Endodermal cell (in vitro differentiated cells): Measurements from ENCODE around the gene PCSK7. TPM values are rescaled to one million over a fixed set of nuclear protein-coding genes. Genes with fewer than 3 reads are reported as not detected.
"Not testable (repeated sequence)": the region's sequence is repeated elsewhere in the genome, so short reads cannot be mapped to it uniquely, and the experiment has no call there.

Experiments used
- DNase-seq: peaks from one replicate; pipeline ENCODE4 v3.0.0-alpha.2; 2017
- H3K27ac ChIP-seq: 2 replicates; pipeline ENCODE4 v1.5.1; 2013; ENCODE audit warnings: mild to moderate bottlenecking, low read depth, low read length, moderate library complexity
- H3K27me3 ChIP-seq: 2 replicates; pipeline ENCODE4 v1.6.1; 2013; ENCODE audit warnings: mild to moderate bottlenecking, low read length, moderate library complexity; ENCODE audit not compliant: insufficient read depth, control insufficient read depth, poor library complexity, severe bottlenecking
- H3K36me3 ChIP-seq: 2 replicates; pipeline ENCODE4 v1.7.0; 2013; ENCODE audit warnings: mild to moderate bottlenecking, low read length, moderate library complexity; ENCODE audit not compliant: control insufficient read depth, insufficient read depth
- H3K4me1 ChIP-seq: one replicate; pipeline ENCODE4 v1.7.0; 2013; ENCODE audit warnings: low read length; ENCODE audit not compliant: control insufficient read depth, insufficient read depth
- H3K4me3 ChIP-seq: 2 replicates; pipeline ENCODE4 v1.5.1; 2013; ENCODE audit warnings: mild to moderate bottlenecking, low read length, moderate library complexity
- H3K9ac ChIP-seq: 2 replicates; pipeline ENCODE4 v1.6.1; 2013; ENCODE audit warnings: mild to moderate bottlenecking, low read length, moderate library complexity; ENCODE audit not compliant: poor library complexity, severe bottlenecking; ENCODE audit errors: extremely low read depth
- H3K9me3 ChIP-seq: 2 replicates; pipeline ENCODE4 v1.6.1; 2013; ENCODE audit warnings: mild to moderate bottlenecking, low read length, moderate library complexity; ENCODE audit not compliant: control insufficient read depth
- H3K27ac Mint-ChIP-seq: 2 replicates; pipeline ENCODE4 v1.8.0; 2020; ENCODE audit warnings: mixed read lengths
- H3K27me3 Mint-ChIP-seq: 2 replicates; pipeline ENCODE4 v1.8.0; 2021; ENCODE audit warnings: mild to moderate bottlenecking, mixed read lengths; ENCODE audit not compliant: insufficient read depth
- H3K36me3 Mint-ChIP-seq: 2 replicates; pipeline ENCODE4 v1.8.0; 2020; ENCODE audit warnings: low read depth, mixed read lengths
- H3K4me1 Mint-ChIP-seq: 2 replicates; pipeline ENCODE4 v1.8.0; 2020; ENCODE audit warnings: mixed read lengths
- H3K4me3 Mint-ChIP-seq: 2 replicates; pipeline ENCODE4 v1.8.0; 2020; ENCODE audit warnings: mild to moderate bottlenecking, moderate library complexity, mixed read lengths
- H3K9me3 Mint-ChIP-seq: 2 replicates; pipeline ENCODE4 v1.8.0; 2020; ENCODE audit warnings: mild to moderate bottlenecking, mixed read lengths
- WGBS, 2 experiments: methylation state at CpG; one replicate each; pipeline versions ENCODE4 v1.1.5 to v1.1.7; 2013; ENCODE audit warnings: missing lambda C conversion rate in 2 of 2, mixed read lengths in 1 of 2; ENCODE audit not compliant: insufficient coverage in 1 of 2, insufficient read length in 1 of 2; 5-methylcytosine and 5-hydroxymethylcytosine counted together
- total RNA-seq, 2 donors: library from RNA; stranded (reverse); fragmentation: NEBNext Ultra II Directional in 1 of 2; extraction: Animal tissue kit (Norgen Biotek cat#: 25700) in 1 of 2; gene quantifications; 2 replicates in 1 of 2; 3 replicates in 1 of 2; pipeline ENCODE4 v1.2.1, GENCODE V29; 2021
- TF ChIP-seq, protein P1 (sequence below): fragments of 200-600 bp; sonication (generic); conservative IDR thresholded peaks from 2 replicates; pipeline ENCODE4 v1.5.0; 2021; ENCODE audit warnings: antibody characterized with exemption, mild to moderate bottlenecking

PCSK7 gene
- total RNA-seq, 2 donors from 2014 or later = 56.5 to 58.6 TPM

DNA sequence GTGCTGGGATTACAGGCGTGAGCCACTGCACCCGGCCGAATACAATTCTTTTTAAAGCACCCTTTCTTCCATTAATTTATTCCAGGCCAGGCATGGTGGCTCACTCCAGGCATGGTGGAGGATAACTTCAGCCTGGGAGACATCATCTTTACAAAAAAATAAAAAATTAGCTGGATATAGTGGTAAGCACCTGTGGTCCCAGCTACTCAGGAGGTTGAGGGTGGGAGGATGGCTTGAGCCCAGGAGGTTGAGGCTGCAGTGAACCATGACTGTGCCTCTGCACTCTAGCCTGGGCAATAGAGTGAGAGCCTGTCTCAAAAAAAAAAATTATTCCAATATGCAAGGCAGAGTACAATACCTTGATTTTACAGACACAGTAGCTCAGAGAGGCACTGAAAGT lies 21.3 kb downstream of the PCSK7 start:
- no peak overlapping the region for H3K27ac ChIP-seq
- TF ChIP-seq, protein P1, sequence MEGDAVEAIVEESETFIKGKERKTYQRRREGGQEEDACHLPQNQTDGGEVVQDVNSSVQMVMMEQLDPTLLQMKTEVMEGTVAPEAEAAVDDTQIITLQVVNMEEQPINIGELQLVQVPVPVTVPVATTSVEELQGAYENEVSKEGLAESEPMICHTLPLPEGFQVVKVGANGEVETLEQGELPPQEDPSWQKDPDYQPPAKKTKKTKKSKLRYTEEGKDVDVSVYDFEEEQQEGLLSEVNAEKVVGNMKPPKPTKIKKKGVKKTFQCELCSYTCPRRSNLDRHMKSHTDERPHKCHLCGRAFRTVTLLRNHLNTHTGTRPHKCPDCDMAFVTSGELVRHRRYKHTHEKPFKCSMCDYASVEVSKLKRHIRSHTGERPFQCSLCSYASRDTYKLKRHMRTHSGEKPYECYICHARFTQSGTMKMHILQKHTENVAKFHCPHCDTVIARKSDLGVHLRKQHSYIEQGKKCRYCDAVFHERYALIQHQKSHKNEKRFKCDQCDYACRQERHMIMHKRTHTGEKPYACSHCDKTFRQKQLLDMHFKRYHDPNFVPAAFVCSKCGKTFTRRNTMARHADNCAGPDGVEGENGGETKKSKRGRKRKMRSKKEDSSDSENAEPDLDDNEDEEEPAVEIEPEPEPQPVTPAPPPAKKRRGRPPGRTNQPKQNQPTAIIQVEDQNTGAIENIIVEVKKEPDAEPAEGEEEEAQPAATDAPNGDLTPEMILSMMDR = no peak
- no peak overlapping the region for H3K27ac Mint-ChIP-seq

DNA sequence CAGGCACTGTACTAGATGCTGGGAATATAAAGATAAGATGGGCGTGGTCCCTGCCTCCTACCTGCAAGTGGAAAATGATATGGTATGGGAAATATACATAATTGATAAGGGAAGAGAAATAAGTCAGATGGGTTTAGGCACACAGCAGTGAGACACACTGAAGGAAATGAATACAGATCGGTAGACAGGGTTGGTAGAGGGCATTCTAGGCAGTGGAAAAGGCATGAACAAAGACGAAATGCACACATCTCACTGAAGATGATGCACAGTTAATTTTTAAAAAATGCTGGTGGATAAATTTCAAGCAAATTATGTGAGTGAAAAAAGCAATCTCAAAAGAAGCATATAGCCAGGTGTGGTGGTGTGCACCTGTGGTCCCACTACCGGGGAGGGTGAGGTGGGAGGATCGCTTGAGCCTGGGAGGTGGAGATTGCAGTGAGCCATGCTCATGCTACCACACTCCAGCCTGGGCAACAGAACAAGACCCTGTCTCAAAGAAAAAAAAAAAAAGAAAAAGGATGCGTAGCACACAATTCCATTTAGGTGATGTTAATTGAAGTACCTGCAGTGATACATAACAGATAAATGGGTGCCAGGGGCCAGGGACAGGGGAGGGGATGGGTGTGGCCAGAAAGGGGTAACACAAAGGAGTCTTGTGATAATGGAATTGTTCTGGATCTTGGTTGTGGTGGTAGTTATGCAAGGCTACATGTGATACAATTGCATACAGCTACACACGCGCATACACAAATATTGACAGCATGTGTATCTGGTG lies 22.3 kb downstream of the PCSK7 start:
- not testable (repeated sequence) for H3K4me1 Mint-ChIP-seq, H3K27ac Mint-ChIP-seq, H3K9me3 ChIP-seq, H3K4me3 ChIP-seq, H3K27me3 ChIP-seq, H3K9me3 Mint-ChIP-seq, H3K9ac ChIP-seq, H3K27ac ChIP-seq, H3K4me3 Mint-ChIP-seq, H3K4me1 ChIP-seq, H3K27me3 Mint-ChIP-seq
- 91 to 97% methylated on average over 7 of the region's 8 CpGs for WGBS, 2 experiments
- H3K36me3 Mint-ChIP-seq = peaks cover 38% of the 10 kb centered on the region
- peak; percentile 63 for DNase-seq
- H3K36me3 ChIP-seq = peaks cover 17% of the 10 kb centered on the region

More for the DNA sequence above, 21.3 kb downstream of the PCSK7 start:
- Mint-ChIP-seq H3K9me3 (no peaks in the 10 kb centered on the region), H3K27me3 (no peaks in the 10 kb centered on the region), H3K4me3 (no peak overlapping the region), H3K36me3 (peaks cover 31% of the 10 kb centered on the region), H3K4me1 (peaks cover 5% of the 10 kb centered on the region)
- Histone ChIP-seq H3K27me3 (no peaks in the 10 kb centered on the region), H3K4me1 (no peaks in the 10 kb centered on the region), H3K9ac (no peak overlapping the region), H3K4me3 (no peak overlapping the region), H3K36me3 (peaks cover 11% of the 10 kb centered on the region), H3K9me3 (no peaks in the 10 kb centered on the region)
- 92% methylated on average over 3 of the region's 3 CpGs; no CpG with 5 or more reads in 1 of the 2 experiments for WGBS, 2 experiments
- DNase-seq = no peak

DNA sequence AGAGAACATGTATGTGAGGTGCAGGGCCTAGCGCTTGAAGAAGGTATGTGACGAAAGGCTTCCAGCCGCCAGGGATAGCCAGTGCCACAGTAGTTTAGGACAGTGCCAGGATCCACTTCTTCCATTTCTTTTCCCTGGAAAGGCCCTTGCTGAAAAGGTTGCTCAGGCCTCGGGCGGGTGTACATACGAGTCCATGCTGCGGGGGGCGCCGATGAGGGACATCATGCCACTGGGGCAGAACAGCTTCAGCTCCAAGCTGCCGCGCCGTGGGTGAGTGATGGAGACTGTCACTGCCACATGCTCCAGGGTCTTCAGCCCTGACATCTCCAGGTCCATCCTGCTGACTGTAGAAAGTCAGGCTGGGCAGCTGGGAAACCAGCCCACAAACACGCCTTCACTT lies 23.2 kb downstream of the PCSK7 start:
- not testable (repeated sequence) for H3K27ac Mint-ChIP-seq, H3K9ac ChIP-seq, H3K9me3 ChIP-seq, H3K9me3 Mint-ChIP-seq, H3K4me3 ChIP-seq, H3K4me1 Mint-ChIP-seq, H3K27me3 Mint-ChIP-seq, H3K27me3 ChIP-seq, H3K4me1 ChIP-seq, H3K4me3 Mint-ChIP-seq, H3K27ac ChIP-seq
- peak; percentile 87 for DNase-seq
- TF ChIP-seq, protein P1 = peak; percentile 42
- H3K36me3 ChIP-seq = peaks cover 23% of the 10 kb centered on the region
- 79 to 88% methylated on average over 6 to 7 of the region's 13 CpGs for WGBS, 2 experiments
- peaks cover 40% of the 10 kb centered on the region for H3K36me3 Mint-ChIP-seq

DNA sequence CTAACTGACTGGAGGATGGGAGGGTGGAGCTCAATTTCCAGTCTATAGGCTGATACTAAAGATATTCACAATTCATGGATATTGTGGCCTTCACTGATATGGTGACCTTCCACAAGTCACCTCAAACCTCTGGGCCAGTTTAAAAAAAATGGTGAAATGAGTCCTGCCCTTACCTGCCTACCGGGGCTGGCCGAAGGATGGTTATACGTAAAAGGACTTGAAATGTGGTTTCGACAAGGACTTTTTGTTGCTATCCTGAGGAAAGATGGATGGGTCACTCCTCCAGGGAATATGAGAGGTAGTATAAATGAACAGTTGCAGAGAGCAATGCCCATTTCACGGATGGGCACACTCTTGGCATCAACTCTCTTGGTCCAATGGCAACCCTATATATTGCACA lies 24.4 kb downstream of the PCSK7 start:
- not testable (repeated sequence) for DNase-seq, H3K27ac Mint-ChIP-seq, H3K4me3 ChIP-seq, H3K9me3 ChIP-seq, H3K9ac ChIP-seq, H3K27me3 Mint-ChIP-seq, H3K27me3 ChIP-seq, H3K4me1 ChIP-seq, H3K4me3 Mint-ChIP-seq, H3K9me3 Mint-ChIP-seq, H3K27ac ChIP-seq
- peaks cover 14% of the 10 kb centered on the region for H3K4me1 Mint-ChIP-seq
- H3K36me3 ChIP-seq = peaks cover 33% of the 10 kb centered on the region
- H3K36me3 Mint-ChIP-seq = peaks cover 45% of the 10 kb centered on the region
- WGBS, 2 experiments = 89 to 90% methylated on average over 4 to 5 of the region's 5 CpGs
